Osteoblast (primary cell): ENCODE measurements around the gene CFAP43. TPM values are rescaled to one million over a fixed set of nuclear protein-coding genes. Genes with fewer than 3 reads are reported as not detected.

Source experiments
- DNase-seq: peaks from one replicate; pipeline ENCODE4 v3.0.0; 2011; ENCODE audit warnings: low spot score, mixed read lengths; ENCODE audit not compliant: insufficient read length; ENCODE audit errors: missing footprints
- H2AFZ ChIP-seq: 2 replicates; pipeline ENCODE4 v1.6.0; 2011; ENCODE audit warnings: mild to moderate bottlenecking, low read length
- H3K27ac ChIP-seq: 2 replicates; pipeline ENCODE4 v1.5.1; 2011; ENCODE audit warnings: mild to moderate bottlenecking, low read depth, low read length, moderate library complexity
- H3K27me3 ChIP-seq: 2 replicates; pipeline ENCODE4 v1.6.0; 2012; ENCODE audit warnings: mild to moderate bottlenecking, control low read depth, inconsistent platforms, low read length, moderate library complexity; ENCODE audit not compliant: insufficient read depth
- H3K36me3 ChIP-seq: 2 replicates; pipeline ENCODE4 v1.5.1; 2011; ENCODE audit warnings: mild to moderate bottlenecking, low read length, control low read depth, moderate library complexity; ENCODE audit not compliant: insufficient read depth
- H3K4me1 ChIP-seq: 2 replicates; pipeline ENCODE4 v1.5.1; 2011; ENCODE audit warnings: mild to moderate bottlenecking, low read length, control low read depth, moderate library complexity; ENCODE audit not compliant: insufficient read depth
- H3K4me2 ChIP-seq: 2 replicates; pipeline ENCODE4 v1.6.0; 2011; ENCODE audit warnings: mild to moderate bottlenecking, low read length; ENCODE audit not compliant: insufficient read depth
- H3K4me3 ChIP-seq: fragments of 200-600 bp; sonication (generic); 3 replicates; pipeline ENCODE4 v1.5.1; 2012; ENCODE audit warnings: mild to moderate bottlenecking, low read length, inconsistent platforms; ENCODE audit not compliant: insufficient read depth
- H3K79me2 ChIP-seq: 2 replicates; pipeline ENCODE4 v1.6.0; 2012; ENCODE audit warnings: mild to moderate bottlenecking, low read length, control low read depth, inconsistent platforms; ENCODE audit not compliant: insufficient read depth
- H3K9me3 ChIP-seq: 2 replicates; pipeline ENCODE4 v1.5.1; 2011; ENCODE audit warnings: low read depth, low read length, control low read depth
- H4K20me1 ChIP-seq: 2 replicates; pipeline ENCODE4 v1.6.0; 2012; ENCODE audit warnings: mild to moderate bottlenecking, low read length, control low read depth; ENCODE audit not compliant: insufficient read depth
- total RNA-seq: library from RNA; depleted of rRNA; stranded (reverse); fragments of >200 nt; gene quantifications from 2 replicates; pipeline ENCODE4 v1.2.3, GENCODE V29; 2012
- TF ChIP-seq, protein P1 (sequence below): IDR thresholded peaks from 2 replicates; pipeline ENCODE4 v1.5.1; 2011; ENCODE audit warnings: mild to moderate bottlenecking, low read depth, low read length, moderate library complexity; ENCODE audit errors: extremely low read depth

The CFAP43 gene
- total RNA-seq, 1 donor, result 0.36 TPM

DNA sequence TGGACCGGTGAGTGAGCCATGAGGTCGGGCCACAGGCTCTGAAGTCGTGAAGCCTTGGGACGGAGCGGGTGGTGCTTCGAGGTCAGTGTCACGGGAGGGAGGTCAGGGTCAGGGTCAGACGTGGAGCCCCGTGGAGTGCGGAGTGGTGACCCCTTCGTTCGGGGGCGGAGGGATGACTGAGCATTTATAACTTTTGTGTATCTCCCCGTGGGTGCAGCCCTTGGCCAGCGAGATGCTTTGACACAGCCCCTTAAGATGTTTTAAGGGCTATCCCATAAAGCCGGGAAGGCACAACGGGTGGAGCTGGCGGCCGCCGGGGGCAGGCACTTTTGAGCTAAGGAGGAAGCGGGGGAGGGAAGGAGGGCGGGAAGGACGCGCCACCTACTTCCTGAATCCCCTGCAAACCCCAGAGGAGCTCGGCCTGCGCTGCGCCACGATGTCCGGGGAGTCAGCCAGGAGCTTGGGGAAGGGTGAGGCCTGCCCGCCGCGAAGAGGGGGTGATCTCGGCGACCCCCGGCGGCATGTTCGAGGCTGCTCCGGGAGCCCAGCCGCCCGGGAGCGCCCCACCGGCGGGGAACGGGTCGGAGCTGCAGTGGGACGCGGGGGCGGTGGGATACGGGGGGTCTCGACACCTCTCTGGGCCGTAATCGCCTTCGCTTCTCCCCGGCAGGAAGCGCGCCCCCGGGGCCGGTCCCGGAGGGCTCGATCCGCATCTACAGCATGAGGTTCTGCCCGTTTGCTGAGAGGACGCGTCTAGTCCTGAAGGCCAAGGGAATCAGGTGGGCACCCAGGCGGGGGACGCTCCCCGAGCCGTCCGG is 22.5 kb upstream of the CFAP43 start, which contains the start of gene GSTO1:
Gene GSTO1, plus strand, starts transcription at position 400 of the 818 bp plus-strand sequence. Its CDS starts 37 bp downstream, at position 437.
- peak within 1 kb of the TSS; percentile 86 for H3K27ac ChIP-seq
- H3K9me3 ChIP-seq, result no peaks in the 10 kb centered on the region
- H3K27me3 ChIP-seq, result no peaks in the 10 kb centered on the region
- peaks cover 31% of the 10 kb centered on the region for H3K4me1 ChIP-seq
- peaks cover 33% of the 10 kb centered on the region for H3K36me3 ChIP-seq
- peak within 1 kb of the TSS; percentile 93 for H2AFZ ChIP-seq
- TF ChIP-seq, protein P1, sequence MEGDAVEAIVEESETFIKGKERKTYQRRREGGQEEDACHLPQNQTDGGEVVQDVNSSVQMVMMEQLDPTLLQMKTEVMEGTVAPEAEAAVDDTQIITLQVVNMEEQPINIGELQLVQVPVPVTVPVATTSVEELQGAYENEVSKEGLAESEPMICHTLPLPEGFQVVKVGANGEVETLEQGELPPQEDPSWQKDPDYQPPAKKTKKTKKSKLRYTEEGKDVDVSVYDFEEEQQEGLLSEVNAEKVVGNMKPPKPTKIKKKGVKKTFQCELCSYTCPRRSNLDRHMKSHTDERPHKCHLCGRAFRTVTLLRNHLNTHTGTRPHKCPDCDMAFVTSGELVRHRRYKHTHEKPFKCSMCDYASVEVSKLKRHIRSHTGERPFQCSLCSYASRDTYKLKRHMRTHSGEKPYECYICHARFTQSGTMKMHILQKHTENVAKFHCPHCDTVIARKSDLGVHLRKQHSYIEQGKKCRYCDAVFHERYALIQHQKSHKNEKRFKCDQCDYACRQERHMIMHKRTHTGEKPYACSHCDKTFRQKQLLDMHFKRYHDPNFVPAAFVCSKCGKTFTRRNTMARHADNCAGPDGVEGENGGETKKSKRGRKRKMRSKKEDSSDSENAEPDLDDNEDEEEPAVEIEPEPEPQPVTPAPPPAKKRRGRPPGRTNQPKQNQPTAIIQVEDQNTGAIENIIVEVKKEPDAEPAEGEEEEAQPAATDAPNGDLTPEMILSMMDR, result no peak
- peak within 1 kb of the TSS; percentile 88 for H3K4me3 ChIP-seq
- peaks cover 54% of the 10 kb centered on the region for H3K79me2 ChIP-seq
- peaks cover 18% of the 10 kb centered on the region for H4K20me1 ChIP-seq
- peak within 1 kb of the TSS; percentile 92 for H3K4me2 ChIP-seq
- DNase-seq, result peak; percentile 86

DNA sequence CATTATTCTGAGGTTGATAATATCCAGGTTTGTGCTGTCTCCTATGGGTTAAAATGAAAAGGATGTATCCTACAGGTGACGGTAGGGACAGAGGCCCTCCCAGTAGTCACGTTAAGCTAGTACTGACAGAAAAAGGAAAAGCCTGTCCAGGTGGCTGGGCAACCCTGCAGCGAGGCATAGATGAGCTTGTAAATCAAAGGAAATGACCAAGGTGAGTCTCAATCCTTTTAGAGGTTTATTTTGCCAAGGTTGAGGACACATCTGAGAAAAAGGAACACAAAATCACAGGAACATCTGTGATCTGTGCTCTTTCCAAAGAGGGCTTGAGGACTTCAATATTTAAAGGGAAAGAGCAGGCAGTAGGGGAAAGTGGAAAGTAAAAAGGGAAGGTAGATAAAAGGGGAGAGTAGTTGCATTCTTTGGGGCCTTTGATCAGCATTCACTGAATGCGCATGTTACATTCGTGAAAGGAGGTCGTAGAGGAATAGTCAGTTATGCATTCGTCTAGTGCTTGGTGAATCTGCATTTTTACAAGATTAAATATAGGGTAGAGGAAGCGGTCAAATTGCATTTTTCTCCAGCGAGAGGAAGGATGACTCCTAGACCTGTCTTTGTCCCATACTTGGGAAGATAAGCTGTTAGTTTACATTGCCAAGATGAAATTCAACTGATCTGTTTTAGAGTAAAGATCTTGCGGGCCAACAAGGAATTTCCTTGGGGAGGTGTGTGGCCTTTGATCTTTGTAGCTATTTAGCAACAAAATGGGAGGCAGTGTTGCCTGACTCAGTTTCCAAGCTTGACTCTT is 21.6 kb upstream of the CFAP43 start:
- Histone ChIP-seq H2AFZ (peak overlapping the region; percentile 93), H3K27ac (peak overlapping the region; percentile 86), H3K4me3 (peak overlapping the region; percentile 88), H3K9me3 (no peaks in the 10 kb centered on the region), H3K27me3 (no peaks in the 10 kb centered on the region), H4K20me1 (peaks cover 15% of the 10 kb centered on the region), H3K4me1 (peaks cover 25% of the 10 kb centered on the region), H3K4me2 (peak overlapping the region; percentile 92), H3K36me3 (peaks cover 24% of the 10 kb centered on the region), H3K79me2 (peaks cover 45% of the 10 kb centered on the region)
- TF ChIP-seq, protein P1, result no peak
- DNase-seq, result no peak

DNA sequence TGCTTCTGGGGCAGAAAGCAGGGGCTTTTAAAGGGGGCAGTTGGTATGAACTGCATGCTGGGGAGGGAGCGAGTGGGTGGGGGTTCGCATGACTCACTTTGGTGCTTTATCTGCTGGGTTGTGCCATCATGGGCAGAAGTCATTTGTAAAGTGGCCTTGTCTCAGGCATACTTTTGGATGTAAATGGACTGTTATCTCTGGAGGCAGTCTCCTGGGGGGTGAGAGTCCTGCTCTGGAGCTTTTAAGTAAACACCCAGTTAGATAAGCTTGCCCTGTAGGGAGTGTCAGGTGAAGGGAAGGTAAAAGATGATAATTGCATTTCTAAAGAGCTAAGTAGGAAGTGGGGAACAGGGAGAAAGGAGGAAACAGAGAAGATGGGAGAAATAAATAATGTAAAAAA is 20.9 kb upstream of the CFAP43 start:
- DNase-seq, result no peak
- Histone ChIP-seq H3K4me1 (peaks cover 25% of the 10 kb centered on the region), H3K36me3 (peaks cover 17% of the 10 kb centered on the region), H2AFZ (no peak overlapping the region), H3K9me3 (no peaks in the 10 kb centered on the region), H3K79me2 (peaks cover 39% of the 10 kb centered on the region), H3K4me2 (no peak overlapping the region), H3K27me3 (no peaks in the 10 kb centered on the region), H3K4me3 (no peak overlapping the region), H4K20me1 (peaks cover 15% of the 10 kb centered on the region), H3K27ac (no peak overlapping the region)
- TF ChIP-seq, protein P1, result no peak

DNA sequence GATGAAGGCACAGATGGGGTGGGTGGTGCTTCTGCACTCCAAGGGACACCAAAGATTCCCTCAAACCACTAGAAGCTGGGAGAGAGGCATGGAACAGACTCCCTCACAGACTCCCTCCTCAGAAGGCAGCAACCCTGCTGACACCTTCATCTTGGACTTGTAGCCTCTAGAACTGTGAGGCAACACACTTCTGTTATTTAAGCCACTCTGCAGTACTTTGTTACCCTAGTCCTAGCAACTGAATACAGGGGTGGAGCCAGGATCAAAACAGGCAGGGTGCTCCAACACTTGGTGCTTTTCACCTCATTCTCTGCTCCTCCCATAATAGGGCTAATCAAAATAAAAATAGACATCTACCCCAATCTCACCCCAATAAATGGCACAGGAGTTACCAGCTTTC is 20.2 kb upstream of the CFAP43 start:
- Histone ChIP-seq H4K20me1 (peaks cover 10% of the 10 kb centered on the region), H3K4me3 (no peak overlapping the region), H3K9me3 (no peaks in the 10 kb centered on the region), H3K4me2 (no peak overlapping the region), H3K36me3 (peaks cover 10% of the 10 kb centered on the region), H3K27me3 (no peaks in the 10 kb centered on the region), H3K79me2 (peaks cover 32% of the 10 kb centered on the region), H3K27ac (no peak overlapping the region), H2AFZ (no peak overlapping the region), H3K4me1 (peaks cover 23% of the 10 kb centered on the region)
- no peak for DNase-seq
- TF ChIP-seq, protein P1, result no peak
